NCI-H2081 treated with DMSO at 0.1 percent for 48 hours (cell line): ENCODE measurements around the gene CDH10.

Experiments
- DNase-seq: peaks from one replicate; lab custom pipeline; 2025; lab: John Stamatoyannopoulos, UW

Gene CDH10

GRCh38 chr5:24480952-24481351, 163.8 kb downstream of the CDH10 start:
- DNase-seq, result no peak

- DNase-seq, result no peak
These were observed 166.8 kb downstream of the CDH10 start for GRCh38 chr5:24477958-24478357.

- DNase-seq, result no peak
These were observed 169.7 kb downstream of the CDH10 start for GRCh38 chr5:24475101-24475500.

- no peak for DNase-seq
These were observed 170.1 kb downstream of the CDH10 start for GRCh38 chr5:24474685-24475084.

- no peak for DNase-seq
These were observed 172.3 kb downstream of the CDH10 start for GRCh38 chr5:24472518-24472917.

- no peak for DNase-seq
These were observed 200.4 kb downstream of the CDH10 start for GRCh38 chr5:24444414-24444813.

GRCh38 chr5:24439465-24439864, 205.3 kb downstream of the CDH10 start:
- DNase-seq, result no peak
